Tibial nerve (tissue), 4 donors: ENCODE data around the gene INHBB. TPM values are rescaled to one million over a fixed set of nuclear protein-coding genes. Genes with fewer than 3 reads are reported as not detected.

Source experiments
- DNase-seq, 2 donors: peaks; one replicate each; pipeline ENCODE4 v3.0.0-alpha.2; 2019; ENCODE audit warnings: low spot score in 2 of 2
- H3K27ac ChIP-seq, 4 donors: fragments of 200-600 bp; sonication (generic) in 3 of 4; one replicate each; pipeline ENCODE4 v1.5.1; 2017 to 2019; ENCODE audit warnings: mild to moderate bottlenecking in 1 of 4
- H3K27me3 ChIP-seq, 2 donors: fragments of 200-600 bp; sonication (generic) in 1 of 2; one replicate each; pipeline versions ENCODE4 v1.5.1 to v1.6.0; 2017 to 2019
- H3K36me3 ChIP-seq, 3 donors: fragments of 200-600 bp; sonication (generic); one replicate each; pipeline ENCODE4 v1.5.1; 2018 to 2019
- H3K4me1 ChIP-seq, 4 donors: fragments of 200-600 bp; sonication (generic) in 3 of 4; one replicate each; pipeline ENCODE4 v1.5.1; 2017 to 2019
- H3K4me3 ChIP-seq, 4 donors: fragments of 200-600 bp; sonication (generic) in 3 of 4; one replicate each; pipeline ENCODE4 v1.5.1; 2017 to 2019; ENCODE audit warnings: mild to moderate bottlenecking in 1 of 4, moderate library complexity in 1 of 4
- H3K9me3 ChIP-seq, 4 donors: fragments of 200-600 bp; sonication (generic) in 3 of 4; one replicate each; pipeline ENCODE4 v1.5.1; 2017 to 2019
- EP300 ChIP-seq, 2 donors: sonication (generic); formaldehyde crosslinking; IDR thresholded peaks; one replicate each; pipeline ENCODE4 v1.6.1; 2017; ENCODE audit warnings: antibody characterized with exemption in 2 of 2, mild to moderate bottlenecking in 1 of 2
- POLR2A ChIP-seq, 2 donors: fragments of 450-650 bp; IDR thresholded peaks; one replicate each; pipeline ENCODE4 v1.6.1; 2017; ENCODE audit warnings: antibody characterized with exemption in 2 of 2, mild to moderate bottlenecking in 2 of 2, moderate library complexity in 2 of 2
- WGBS, 2 donors: methylation state at CpG; one replicate each; pipeline ENCODE4 v1.1.5; 2018; 5-methylcytosine and 5-hydroxymethylcytosine counted together
- total RNA-seq, 4 donors: library from RNA; depleted of rRNA; stranded (reverse); fragments of >200 nt; gene quantifications; one replicate each; pipeline ENCODE4 v1.1.0, GENCODE V29; 2016
- TF ChIP-seq, protein P1 (sequence below), 5 experiments: fragments of 200-600 bp in 3 of 5; fragments of 450-650 bp in 2 of 5; sonication (generic) in 3 of 5; IDR thresholded peaks; one replicate each; pipeline ENCODE4 v1.5.1; 2016 to 2019; ENCODE audit warnings: antibody characterized with exemption in 5 of 5, mild to moderate bottlenecking in 3 of 5, moderate library complexity in 2 of 5

Gene INHBB
- total RNA-seq, 4 donors from 2014 or later = 21.9 to 26.5 (median 24.3) TPM

DNA sequence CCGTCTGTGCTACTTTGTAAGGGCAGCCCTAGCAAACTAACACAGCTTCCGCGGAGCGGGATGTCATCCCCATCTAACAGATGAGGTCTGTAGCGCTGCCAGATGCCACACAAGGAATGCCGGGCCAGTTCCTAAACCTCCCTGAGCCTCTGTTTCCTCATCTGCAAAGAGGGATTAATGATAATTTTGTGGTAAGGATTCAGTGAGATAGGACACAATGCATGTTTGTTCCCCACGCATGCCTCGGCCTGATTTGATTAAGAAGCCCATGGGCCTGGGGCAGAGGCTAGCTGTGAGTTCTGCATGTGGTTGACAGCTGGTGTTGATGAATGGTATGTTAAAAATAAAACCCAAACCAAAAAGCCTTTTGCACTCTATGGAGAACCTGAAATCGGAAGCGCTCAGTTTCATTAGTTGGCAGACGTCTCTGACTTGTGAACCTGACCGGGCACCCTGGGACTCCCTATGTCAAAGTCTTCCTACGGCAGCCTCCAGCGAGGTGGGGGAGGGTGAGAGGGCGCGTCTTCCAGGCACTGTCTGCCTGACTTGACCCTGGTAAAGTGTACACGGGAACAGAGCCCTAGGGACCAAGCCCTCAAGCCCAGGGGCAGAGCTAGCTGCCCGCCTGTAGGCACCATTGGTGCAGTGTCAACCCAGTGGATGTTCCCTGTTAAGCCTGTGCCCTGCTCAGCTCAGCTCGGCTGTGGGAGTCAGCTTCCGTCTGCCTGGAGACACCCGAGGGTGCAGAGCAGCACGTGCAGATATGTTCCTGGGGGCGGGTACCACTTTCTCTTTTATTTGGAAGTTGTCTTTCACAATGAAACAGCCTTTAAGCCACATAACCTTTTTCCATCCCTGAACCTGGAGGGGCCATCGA, 14.8 kb upstream of the INHBB start:
- no peaks in the 10 kb centered on the region for H3K36me3 ChIP-seq
- no peak for DNase-seq
- no peak overlapping the region for H3K4me3 ChIP-seq
- H3K4me1 ChIP-seq = peaks cover 0 to 15% (median 2%) of the 10 kb centered on the region in 4 donors
- TF ChIP-seq EP300 (IDR thresholded peaks at IDR 0.05) (no peak), POLR2A (IDR thresholded peaks at IDR 0.05) (no peak)
- TF ChIP-seq, protein P1, sequence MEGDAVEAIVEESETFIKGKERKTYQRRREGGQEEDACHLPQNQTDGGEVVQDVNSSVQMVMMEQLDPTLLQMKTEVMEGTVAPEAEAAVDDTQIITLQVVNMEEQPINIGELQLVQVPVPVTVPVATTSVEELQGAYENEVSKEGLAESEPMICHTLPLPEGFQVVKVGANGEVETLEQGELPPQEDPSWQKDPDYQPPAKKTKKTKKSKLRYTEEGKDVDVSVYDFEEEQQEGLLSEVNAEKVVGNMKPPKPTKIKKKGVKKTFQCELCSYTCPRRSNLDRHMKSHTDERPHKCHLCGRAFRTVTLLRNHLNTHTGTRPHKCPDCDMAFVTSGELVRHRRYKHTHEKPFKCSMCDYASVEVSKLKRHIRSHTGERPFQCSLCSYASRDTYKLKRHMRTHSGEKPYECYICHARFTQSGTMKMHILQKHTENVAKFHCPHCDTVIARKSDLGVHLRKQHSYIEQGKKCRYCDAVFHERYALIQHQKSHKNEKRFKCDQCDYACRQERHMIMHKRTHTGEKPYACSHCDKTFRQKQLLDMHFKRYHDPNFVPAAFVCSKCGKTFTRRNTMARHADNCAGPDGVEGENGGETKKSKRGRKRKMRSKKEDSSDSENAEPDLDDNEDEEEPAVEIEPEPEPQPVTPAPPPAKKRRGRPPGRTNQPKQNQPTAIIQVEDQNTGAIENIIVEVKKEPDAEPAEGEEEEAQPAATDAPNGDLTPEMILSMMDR (IDR thresholded peaks at IDR 0.05) = no peak
- H3K27me3 ChIP-seq = peaks cover 0 to 17% of the 10 kb centered on the region in 2 donors
- H3K27ac ChIP-seq = no peak overlapping the region
- H3K9me3 ChIP-seq = no peaks in the 10 kb centered on the region
- 62 to 66% methylated on average over 24 of the region's 24 CpGs for WGBS, 2 donors

DNA sequence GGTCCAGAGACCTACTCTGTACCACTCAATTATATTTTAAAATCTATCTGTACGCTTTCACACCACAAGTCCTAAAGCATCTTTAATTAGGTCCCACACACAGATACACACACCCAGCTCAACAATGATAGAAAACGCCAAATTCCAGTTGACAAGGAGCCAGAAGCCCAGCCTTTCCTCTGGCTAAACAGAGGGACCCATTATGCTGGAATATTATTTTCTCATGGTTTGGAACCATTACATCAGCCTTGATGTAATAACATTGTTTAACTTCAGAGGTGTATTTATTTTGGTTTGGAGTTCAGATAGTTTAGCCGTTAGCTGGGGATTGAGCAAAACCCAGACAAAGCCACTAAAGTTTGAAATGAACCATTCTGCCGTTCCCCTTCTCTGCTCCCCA, 14.0 kb upstream of the INHBB start:
- H3K27ac ChIP-seq = no peak overlapping the region
- 22 to 36% methylated on average over 4 of the region's 4 CpGs for WGBS, 2 donors
- TF ChIP-seq EP300 (IDR thresholded peaks at IDR 0.05) (no peak), POLR2A (IDR thresholded peaks at IDR 0.05) (no peak)
- TF ChIP-seq, protein P1 (IDR thresholded peaks at IDR 0.05) = no peak

DNA sequence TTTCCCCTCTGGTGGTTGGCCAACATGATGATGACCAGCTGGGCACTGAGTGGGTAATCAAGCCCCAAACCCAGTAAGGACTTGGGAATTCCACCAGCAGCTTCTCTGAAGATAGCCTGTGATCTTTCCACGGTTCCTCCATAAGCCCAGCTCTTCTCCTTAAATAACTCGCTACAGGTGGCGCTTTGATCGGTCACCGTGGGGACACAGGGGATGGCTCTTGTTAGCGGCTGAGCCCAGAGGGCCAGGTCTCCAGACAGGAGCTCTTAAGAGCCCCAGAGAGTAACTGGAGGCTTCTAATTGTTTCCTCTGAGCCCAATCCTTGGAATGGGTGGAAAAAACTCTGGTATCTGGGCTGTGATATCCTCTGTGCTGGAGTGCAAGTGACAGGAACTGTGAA, 13.6 kb upstream of the INHBB start:
- Histone ChIP-seq H3K27ac (no peak overlapping the region), H3K4me3 (no peak overlapping the region), H3K4me1 (peaks cover 0 to 15% (median 2%) of the 10 kb centered on the region in 4 donors), H3K36me3 (no peaks in the 10 kb centered on the region), H3K9me3 (no peaks in the 10 kb centered on the region), H3K27me3 (peaks cover 0 to 17% of the 10 kb centered on the region in 2 donors)
- TF ChIP-seq, protein P1 (IDR thresholded peaks at IDR 0.05) = no peak
- TF ChIP-seq POLR2A (IDR thresholded peaks at IDR 0.05) (no peak), EP300 (IDR thresholded peaks at IDR 0.05) (no peak)
- 86 to 93% methylated on average over 6 of the region's 6 CpGs for WGBS, 2 donors
- DNase-seq = no peak

More for the DNA sequence above, 14.0 kb upstream of the INHBB start:
- Histone ChIP-seq H3K27me3 (peaks cover 0 to 17% of the 10 kb centered on the region in 2 donors), H3K4me3 (no peak overlapping the region), H3K9me3 (no peaks in the 10 kb centered on the region), H3K36me3 (no peaks in the 10 kb centered on the region), H3K4me1 (peaks cover 0 to 15% (median 2%) of the 10 kb centered on the region in 4 donors)
- DNase-seq = no peak

DNA sequence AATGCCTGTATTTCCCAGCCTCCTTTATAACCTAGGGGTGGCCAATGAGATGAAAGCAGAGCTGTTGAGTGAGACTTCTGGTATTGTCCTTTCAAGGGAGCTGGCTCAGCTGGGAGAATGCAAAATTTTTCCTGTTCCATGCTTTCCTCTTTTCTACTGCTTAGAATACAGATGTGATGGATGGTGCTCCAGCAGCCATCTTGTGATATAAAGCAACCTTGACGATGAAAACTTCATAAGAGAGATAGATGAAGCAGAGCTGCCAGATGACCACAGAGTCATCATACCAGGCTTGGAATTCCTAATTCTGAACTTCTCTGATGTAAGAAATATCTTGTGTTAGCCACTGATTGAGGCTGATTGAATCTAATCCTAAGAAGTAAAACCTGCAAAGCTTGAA, 11.9 kb upstream of the INHBB start:
- H3K27me3 ChIP-seq = peaks cover 0 to 20% of the 10 kb centered on the region in 2 donors
- H3K9me3 ChIP-seq = no peaks in the 10 kb centered on the region
- no peak for TF ChIP-seq POLR2A (IDR thresholded peaks at IDR 0.05)
- TF ChIP-seq, protein P1 (IDR thresholded peaks at IDR 0.05) = no peak
- TF ChIP-seq EP300 (IDR thresholded peaks at IDR 0.05) = no peak
- DNase-seq = no peak
- peaks cover 0 to 15% (median 2%) of the 10 kb centered on the region in 4 donors for H3K4me1 ChIP-seq
- H3K4me3 ChIP-seq = no peak overlapping the region
- WGBS, 2 donors = 97 to 100% methylated on average over 1 of the region's 1 CpG
- H3K27ac ChIP-seq = no peak overlapping the region
- H3K36me3 ChIP-seq = no peaks in the 10 kb centered on the region

DNA sequence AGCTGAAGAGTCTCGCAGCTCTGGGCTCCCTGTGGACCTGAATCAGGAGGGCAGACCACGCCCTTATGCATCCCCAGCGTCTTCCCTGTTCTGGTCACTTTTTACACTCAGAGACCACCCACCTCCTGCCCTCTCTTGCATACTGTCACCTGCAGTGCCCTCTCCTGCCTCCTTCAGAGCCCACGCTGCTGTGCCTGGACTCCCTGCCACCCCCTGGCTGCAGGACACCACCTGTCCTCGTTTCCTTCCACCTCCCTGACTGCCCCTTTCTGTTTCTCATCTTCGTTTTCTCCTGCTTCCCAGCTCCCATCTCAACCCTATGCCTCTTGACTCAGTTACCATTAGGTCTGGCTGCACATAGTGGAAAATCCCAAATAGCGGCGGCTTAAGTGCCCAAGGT, 9.2 kb upstream of the INHBB start:
- Histone ChIP-seq H3K36me3 (no peaks in the 10 kb centered on the region), H3K9me3 (no peaks in the 10 kb centered on the region), H3K4me3 (no peak overlapping the region), H3K27ac (no peak overlapping the region), H3K27me3 (peaks cover 0 to 46% of the 10 kb centered on the region in 2 donors), H3K4me1 (peaks cover 0 to 9% (median under 1%) of the 10 kb centered on the region in 4 donors)
- TF ChIP-seq POLR2A (IDR thresholded peaks at IDR 0.05) (no peak), EP300 (IDR thresholded peaks at IDR 0.05) (no peak)
- TF ChIP-seq, protein P1 (IDR thresholded peaks at IDR 0.05) = no peak
- no peak for DNase-seq
- WGBS, 2 donors = 83 to 84% methylated on average over 8 of the region's 8 CpGs
